Suprapubic skin (tissue), 4 donors: Measurements from ENCODE around the gene GZF1.

Experiments
- CTCF ChIP-seq, 2 donors: fragments of 200-600 bp in 1 of 2; fragments of 450-650 bp in 1 of 2; sonication (generic) in 1 of 2; IDR thresholded peaks; one replicate each; pipeline ENCODE4 v1.5.1; 2016 to 2019; ENCODE audit warnings: antibody characterized with exemption in 2 of 2, mild to moderate bottlenecking in 1 of 2, moderate library complexity in 1 of 2
- EP300 ChIP-seq: sonication (generic); formaldehyde crosslinking; IDR thresholded peaks from one replicate; pipeline ENCODE4 v1.6.1; 2017; ENCODE audit warnings: antibody characterized with exemption
- POLR2A ChIP-seq, 2 donors: fragments of 450-650 bp; IDR thresholded peaks; one replicate each; pipeline ENCODE4 v1.6.1; 2017; ENCODE audit warnings: antibody characterized with exemption in 2 of 2, mild to moderate bottlenecking in 2 of 2, moderate library complexity in 2 of 2
- POLR2AphosphoS5 ChIP-seq, 3 donors: sonication (generic); formaldehyde crosslinking; IDR thresholded peaks; one replicate each; pipeline ENCODE4 v1.6.1; 2017; ENCODE audit warnings: antibody characterized with exemption in 3 of 3

DNA sequence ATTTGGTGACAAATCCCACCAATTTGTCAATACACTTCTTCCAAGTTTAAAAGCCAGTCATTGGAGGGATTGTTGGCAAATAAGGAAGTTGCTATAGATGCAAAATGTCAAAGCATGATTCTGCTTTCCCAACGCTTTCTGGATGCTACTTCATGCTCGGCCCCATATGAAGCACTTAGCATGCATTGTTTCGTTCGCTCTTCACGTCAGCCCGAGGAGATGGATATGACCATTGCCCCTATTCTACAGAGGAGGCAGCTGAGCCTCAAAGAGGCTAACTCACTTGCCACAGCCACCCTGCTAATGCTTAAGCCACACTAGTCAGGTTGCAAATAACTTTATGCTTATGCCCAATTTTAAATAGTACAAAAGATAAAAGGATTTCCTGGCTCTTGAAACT, 14.2 kb upstream of the GZF1 start:
- TF ChIP-seq CTCF (IDR thresholded peaks at IDR 0.05) (no peak), POLR2A (IDR thresholded peaks at IDR 0.05) (no peak), POLR2AphosphoS5 (IDR thresholded peaks at IDR 0.05) (no peak), EP300 (no peak)
